SJCRH30 (cell line): ENCODE measurements around the gene NPAS2. TPM values are rescaled to one million over a fixed set of nuclear protein-coding genes. Genes with fewer than 3 reads are reported as not detected.

ENCODE experiments used
- DNase-seq, 2 experiments: peaks; one replicate each; pipeline ENCODE4 v3.0.0-alpha.2; 2015 to 2020
- H3K27ac ChIP-seq: fragments of 250-450 bp; sonication (Bioruptor Pico); 2 replicates; pipeline ENCODE4 v1.5.1; 2020; ENCODE audit warnings: mild to moderate bottlenecking, moderate library complexity
- H3K27me3 ChIP-seq: fragments of 250-450 bp; sonication (Bioruptor Pico); 2 replicates; pipeline ENCODE4 v1.5.1; 2020; ENCODE audit warnings: mild to moderate bottlenecking, moderate library complexity
- H3K36me3 ChIP-seq: fragments of 250-450 bp; sonication (Bioruptor Pico); 2 replicates; pipeline ENCODE4 v1.5.1; 2020; ENCODE audit warnings: mild to moderate bottlenecking, moderate library complexity
- H3K4me1 ChIP-seq: fragments of 250-450 bp; sonication (Bioruptor Pico); 2 replicates; pipeline ENCODE4 v1.5.1; 2020; ENCODE audit warnings: mild to moderate bottlenecking, moderate library complexity
- H3K4me3 ChIP-seq: fragments of 250-450 bp; sonication (Bioruptor Pico); 2 replicates; pipeline ENCODE4 v1.5.1; 2020; ENCODE audit warnings: mild to moderate bottlenecking, moderate library complexity
- H3K9me3 ChIP-seq: fragments of 250-450 bp; sonication (Bioruptor Pico); replicated peaks from 2 replicates; pipeline ENCODE4 v1.5.1; 2020; ENCODE audit warnings: mild to moderate bottlenecking, moderate library complexity
- total RNA-seq: library from RNA; depleted of rRNA; stranded (reverse); fragments of >200 nt; shearing (Covaris generic); gene quantifications from 2 replicates; pipeline ENCODE4 v1.2.3, GENCODE V29; 2014

The NPAS2 gene
- total RNA-seq, 1 experiment from 2014 or later = 0.02 TPM

DNA sequence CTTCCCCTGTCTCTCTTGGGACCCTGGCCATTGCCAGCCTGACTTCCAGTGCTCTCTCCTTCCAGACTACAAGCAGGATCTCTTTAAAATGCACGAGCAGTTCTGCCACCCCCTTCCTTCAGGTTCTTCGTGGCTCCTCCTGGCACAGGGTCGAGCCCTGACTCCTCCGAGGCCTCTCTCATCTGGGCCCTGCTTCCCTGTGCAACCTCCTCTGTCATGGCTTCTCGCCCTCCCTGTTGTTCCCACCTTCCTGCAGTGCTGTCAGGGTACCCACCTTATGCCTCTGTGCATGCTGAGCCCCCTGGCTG is 125.4 kb downstream of the NPAS2 start:
- no peak overlapping the region for H3K27ac ChIP-seq
- H3K4me3 ChIP-seq = no peak overlapping the region
- H3K9me3 ChIP-seq = no peaks in the 10 kb centered on the region
- no peak for DNase-seq
- no peaks in the 10 kb centered on the region for H3K36me3 ChIP-seq
- no peaks in the 10 kb centered on the region; the same call in 1 of the 2 replicates for H3K4me1 ChIP-seq
- H3K27me3 ChIP-seq = peaks cover 7% of the 10 kb centered on the region

DNA sequence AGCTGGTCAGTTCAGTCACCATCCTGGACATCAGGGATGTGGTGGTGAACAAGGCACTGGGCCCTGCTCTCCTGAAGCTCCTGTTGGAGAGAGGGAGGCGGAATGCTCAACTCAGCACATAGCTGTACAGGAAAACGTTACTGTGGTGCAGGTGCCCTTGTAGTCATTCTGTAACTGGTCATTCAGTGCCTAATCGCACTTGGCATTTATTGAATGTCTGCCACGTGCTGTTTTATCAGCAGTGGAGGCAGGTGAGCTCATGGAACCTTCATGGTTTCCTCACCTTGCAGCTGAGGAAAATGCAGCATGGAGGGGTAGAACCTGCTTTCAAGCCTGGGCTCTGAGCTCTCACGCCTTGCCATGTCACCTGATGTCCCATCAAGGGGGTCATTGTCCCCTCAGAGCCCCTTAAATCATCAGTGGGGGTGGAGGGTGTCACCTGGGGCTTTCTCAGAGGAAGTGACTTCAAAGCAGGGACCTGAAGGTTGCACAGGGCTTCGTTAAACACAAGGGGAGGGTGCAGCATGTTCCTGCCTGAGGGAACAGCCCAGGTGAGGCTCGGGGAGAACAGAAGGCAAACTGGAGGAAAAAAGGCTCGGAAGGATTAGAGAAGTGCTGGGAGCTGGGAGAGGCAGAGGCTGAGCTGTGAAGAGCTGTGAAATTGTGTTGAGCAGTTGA is 126.1 kb downstream of the NPAS2 start:
- no peak for DNase-seq
- Histone ChIP-seq H3K9me3 (no peaks in the 10 kb centered on the region), H3K27ac (no peak overlapping the region), H3K4me1 (no peaks in the 10 kb centered on the region; the same call in 1 of the 2 replicates), H3K36me3 (no peaks in the 10 kb centered on the region), H3K4me3 (no peak overlapping the region), H3K27me3 (peaks cover 7% of the 10 kb centered on the region)

DNA sequence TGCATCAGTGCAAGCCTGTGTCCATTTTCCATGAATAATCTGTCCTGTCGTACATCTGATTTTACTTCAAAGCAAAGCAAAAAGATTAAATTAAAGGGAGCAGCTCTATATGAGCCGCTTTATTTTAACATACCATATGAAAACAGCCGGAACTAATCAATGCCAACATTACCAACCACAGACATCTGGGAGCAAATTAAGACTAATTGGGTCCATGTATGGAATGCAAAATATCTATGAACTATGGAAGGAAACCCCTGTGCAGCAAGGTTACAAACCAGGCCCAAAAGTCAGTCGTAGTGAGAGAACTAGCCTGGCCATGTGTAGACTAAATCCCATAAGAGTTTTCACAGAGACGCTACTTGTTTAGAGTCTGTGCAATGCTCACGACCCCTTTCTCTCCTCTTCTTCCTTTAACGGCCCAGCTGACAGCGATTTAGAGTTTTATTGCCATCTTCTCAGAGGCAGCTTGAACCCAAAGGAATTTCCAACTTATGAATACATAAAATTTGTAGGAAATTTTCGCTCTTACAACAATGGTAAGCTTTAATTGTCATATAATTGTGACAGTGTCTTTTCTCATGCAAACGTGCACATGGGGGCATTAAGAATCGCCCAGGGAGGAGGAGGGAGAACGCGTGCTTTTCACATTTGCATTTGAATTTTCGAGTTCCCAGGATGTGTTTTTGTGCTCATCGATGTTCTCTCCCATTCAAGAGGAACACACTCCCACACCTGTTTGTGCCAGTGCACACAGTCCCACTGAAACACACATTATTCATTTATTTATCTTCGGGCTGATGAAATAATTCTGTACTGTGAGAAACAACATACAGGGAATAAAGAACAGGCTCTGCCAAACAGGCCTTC is 129.2 kb downstream of the NPAS2 start:
- H3K27me3 ChIP-seq = peaks cover 7% of the 10 kb centered on the region
- no peak for DNase-seq
- no peaks in the 10 kb centered on the region; the same call in 1 of the 2 replicates for H3K4me1 ChIP-seq
- H3K27ac ChIP-seq = no peak overlapping the region
- no peaks in the 10 kb centered on the region for H3K9me3 ChIP-seq
- no peak overlapping the region for H3K4me3 ChIP-seq
- no peaks in the 10 kb centered on the region for H3K36me3 ChIP-seq

DNA sequence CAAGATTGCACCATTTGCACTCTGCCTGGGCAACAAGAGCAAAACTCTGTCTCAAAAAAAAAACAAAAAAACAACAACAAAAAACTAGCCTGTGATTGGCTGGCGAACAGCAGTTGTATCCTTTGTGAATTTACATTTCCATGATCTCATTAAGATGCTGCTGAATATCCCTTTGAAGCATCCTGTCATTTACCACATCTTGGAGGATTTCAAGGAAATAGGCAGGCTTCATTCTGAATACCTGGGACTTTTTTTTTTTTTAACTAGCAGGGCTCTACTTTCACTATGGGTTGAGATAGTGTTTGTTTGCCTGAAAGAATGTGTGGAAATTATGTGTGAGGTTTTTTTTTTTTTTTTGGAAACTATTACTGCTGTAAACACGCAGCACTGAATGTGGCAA is 132.6 kb downstream of the NPAS2 start:
- no peak for DNase-seq
- H3K27ac ChIP-seq = no peak overlapping the region
- H3K4me3 ChIP-seq = no peak overlapping the region
- H3K4me1 ChIP-seq = no peaks in the 10 kb centered on the region; the same call in 1 of the 2 replicates
- peaks cover 7% of the 10 kb centered on the region for H3K27me3 ChIP-seq
- H3K9me3 ChIP-seq = no peaks in the 10 kb centered on the region
- no peaks in the 10 kb centered on the region for H3K36me3 ChIP-seq

DNA sequence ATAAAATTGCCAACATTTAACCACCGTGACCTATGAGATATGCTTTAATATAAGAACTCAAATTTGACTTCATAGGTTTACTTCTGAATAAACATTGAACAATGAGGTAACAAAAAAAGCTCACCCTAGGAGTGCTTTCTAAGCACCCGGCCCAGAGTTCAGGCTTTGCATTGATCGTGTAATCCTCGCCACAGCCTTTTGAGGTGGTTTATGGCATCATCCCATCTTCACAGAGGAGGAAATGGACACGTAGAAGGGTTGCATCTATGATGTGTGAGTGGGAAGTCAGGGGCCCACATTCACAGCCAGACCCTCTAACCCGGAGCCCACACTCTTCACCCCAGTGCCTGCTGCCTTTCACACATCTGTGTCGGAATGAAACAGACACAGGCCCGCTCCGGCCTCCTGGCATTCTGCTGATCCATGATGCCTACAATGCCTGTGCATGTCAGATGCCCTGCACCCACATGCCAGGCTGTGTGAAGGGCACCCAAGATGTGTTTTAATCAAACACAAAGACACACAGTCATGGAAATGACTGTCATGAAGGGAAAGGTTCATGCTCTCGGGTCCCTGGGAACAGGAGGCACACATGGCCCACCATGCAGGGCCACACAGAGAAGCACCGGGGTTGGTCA is 133.6 kb downstream of the NPAS2 start:
- Histone ChIP-seq H3K4me1 (no peaks in the 10 kb centered on the region; the same call in 1 of the 2 replicates), H3K9me3 (no peaks in the 10 kb centered on the region), H3K27me3 (peaks cover 7% of the 10 kb centered on the region), H3K4me3 (no peak overlapping the region), H3K27ac (no peak overlapping the region), H3K36me3 (no peaks in the 10 kb centered on the region)
- DNase-seq = no peak

DNA sequence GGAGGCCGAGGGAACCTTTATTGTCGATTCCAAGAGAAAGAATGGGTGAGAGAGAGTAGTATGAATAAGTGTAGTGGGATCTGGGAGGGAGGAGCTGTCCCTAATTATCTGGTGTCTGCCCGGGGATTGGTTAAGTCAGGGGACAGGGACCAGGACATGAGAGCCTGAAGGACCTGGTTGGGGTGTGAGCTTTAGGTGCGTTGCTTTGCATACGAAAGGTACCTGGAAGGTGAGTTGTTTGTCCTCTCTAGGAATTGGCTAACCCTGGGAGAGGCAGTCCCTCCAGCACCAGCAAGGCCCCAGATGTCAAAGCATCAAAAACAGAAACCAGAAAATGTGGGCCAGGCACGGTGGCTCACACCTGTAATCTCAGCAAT is 134.1 kb downstream of the NPAS2 start:
- Histone ChIP-seq H3K9me3 (no peaks in the 10 kb centered on the region), H3K27me3 (peaks cover 2% of the 10 kb centered on the region), H3K4me3 (no peak overlapping the region), H3K4me1 (no peaks in the 10 kb centered on the region; the same call in 1 of the 2 replicates), H3K36me3 (no peaks in the 10 kb centered on the region), H3K27ac (no peak overlapping the region)
- DNase-seq = no peak

DNA sequence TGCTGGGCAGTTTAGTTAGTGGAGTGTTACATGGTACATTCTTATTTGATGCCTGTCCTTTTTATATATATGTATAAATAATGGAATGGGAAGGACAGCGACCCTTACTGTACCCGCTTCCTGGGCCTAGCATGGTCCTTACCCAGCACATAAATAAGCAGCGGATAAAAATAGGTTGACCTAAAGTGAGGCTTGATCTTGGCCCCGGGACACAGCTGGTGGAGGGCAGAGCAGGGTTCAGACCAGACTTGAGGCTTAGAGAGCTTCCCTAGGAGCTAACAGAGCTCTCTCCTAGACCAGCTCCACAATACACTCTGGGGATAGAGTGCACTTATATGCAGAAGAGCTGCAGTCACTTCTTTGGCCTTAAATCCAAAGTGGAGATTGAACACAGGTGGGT is 135.3 kb downstream of the NPAS2 start:
- H3K27me3 ChIP-seq = no peaks in the 10 kb centered on the region
- H3K4me3 ChIP-seq = no peak overlapping the region
- no peaks in the 10 kb centered on the region for H3K4me1 ChIP-seq
- H3K27ac ChIP-seq = no peak overlapping the region
- DNase-seq = no peak
- H3K9me3 ChIP-seq = no peaks in the 10 kb centered on the region
- no peaks in the 10 kb centered on the region for H3K36me3 ChIP-seq

DNA sequence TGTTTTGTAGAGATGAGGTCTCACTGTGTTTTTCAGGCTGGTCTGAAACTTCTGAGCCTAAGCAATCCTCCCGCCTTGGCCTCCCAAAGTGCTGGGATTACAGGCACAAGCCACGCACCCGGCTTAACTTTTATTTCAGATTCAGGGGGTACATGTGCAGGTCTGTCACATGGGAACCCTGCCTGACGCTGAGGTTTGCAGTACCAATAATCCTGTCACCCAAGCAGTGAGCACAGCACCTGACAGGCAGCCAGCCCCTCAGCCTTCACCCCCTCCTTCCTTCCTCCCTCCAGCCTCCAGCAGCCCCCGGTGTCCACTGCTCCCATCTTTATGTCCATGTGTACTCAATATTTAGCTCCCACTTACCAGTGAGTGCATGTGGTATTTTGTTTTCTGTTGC is 136.1 kb downstream of the NPAS2 start:
- Histone ChIP-seq H3K4me3 (no peak overlapping the region), H3K27me3 (no peaks in the 10 kb centered on the region), H3K36me3 (no peaks in the 10 kb centered on the region), H3K4me1 (no peaks in the 10 kb centered on the region), H3K9me3 (no peaks in the 10 kb centered on the region), H3K27ac (no peak overlapping the region)
- no peak for DNase-seq

DNA sequence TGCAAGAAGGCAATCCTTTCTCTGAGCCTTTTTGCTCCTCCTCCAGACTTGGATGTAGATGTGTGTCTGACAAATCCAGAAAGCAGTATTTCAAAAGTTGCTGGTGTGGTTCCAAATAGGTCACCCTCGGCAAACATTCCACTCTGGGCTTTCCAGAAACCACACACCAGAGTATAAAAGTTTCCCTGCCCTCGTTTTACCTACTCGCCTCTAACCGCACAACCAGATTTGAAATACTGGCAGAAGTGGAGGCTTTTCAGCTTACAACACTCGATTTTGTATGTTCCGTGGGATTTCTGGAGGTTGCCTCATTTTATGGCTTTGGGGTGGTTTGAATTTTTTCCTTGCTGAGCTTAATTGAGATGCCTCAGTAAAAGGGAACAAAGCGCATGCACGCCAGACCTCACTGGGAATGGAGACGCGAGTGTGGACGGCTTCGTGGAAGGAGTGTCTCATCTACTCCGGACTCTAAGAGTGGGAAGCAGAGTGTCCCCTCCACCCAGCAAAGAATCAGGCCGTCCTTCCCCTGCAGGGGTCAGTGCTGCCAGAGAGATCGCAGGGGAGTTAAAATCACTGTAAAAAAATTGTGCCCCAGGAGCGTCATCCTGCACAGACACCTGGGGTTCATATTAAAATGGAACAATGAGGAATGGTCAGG is 138.2 kb downstream of the NPAS2 start:
- H3K27me3 ChIP-seq = no peaks in the 10 kb centered on the region
- H3K36me3 ChIP-seq = no peaks in the 10 kb centered on the region
- no peak overlapping the region for H3K4me3 ChIP-seq
- H3K4me1 ChIP-seq = no peaks in the 10 kb centered on the region
- no peak overlapping the region for H3K27ac ChIP-seq
- no peak for DNase-seq
- no peaks in the 10 kb centered on the region for H3K9me3 ChIP-seq

DNA sequence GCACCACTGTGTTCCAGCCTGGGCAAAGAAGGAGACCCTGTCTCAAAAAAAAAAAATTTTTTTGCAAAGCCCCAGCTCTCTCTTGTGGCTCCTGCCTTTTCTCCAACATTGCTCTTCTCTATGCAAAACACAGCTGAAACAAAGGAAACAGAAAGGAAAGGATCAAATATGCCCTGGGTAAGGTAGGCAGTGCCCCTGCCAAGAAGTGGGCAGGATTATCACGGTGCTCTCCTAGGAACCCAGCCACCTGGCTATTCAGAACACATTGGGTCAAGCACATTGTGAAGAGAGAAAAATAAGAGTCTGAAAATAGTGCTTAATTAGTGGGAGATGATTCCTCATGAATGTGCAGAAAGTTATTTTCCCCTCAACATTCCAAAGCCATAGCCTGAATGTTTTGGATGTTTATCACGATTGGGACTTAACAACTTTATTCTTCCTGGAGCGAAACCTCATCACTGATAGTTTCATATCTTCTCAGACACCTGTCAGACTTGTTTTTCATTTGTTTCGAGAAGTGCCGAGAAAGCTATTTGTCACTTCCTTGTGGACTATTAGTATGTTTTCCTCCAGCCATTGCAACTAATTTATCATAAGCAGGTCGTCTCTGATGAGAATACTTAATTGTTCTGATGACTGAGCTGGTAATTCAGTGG is 139.4 kb downstream of the NPAS2 start:
- H3K9me3 ChIP-seq = no peaks in the 10 kb centered on the region
- no peaks in the 10 kb centered on the region for H3K36me3 ChIP-seq
- no peak overlapping the region for H3K4me3 ChIP-seq
- H3K4me1 ChIP-seq = no peaks in the 10 kb centered on the region
- H3K27ac ChIP-seq = no peak overlapping the region
- H3K27me3 ChIP-seq = no peaks in the 10 kb centered on the region
- no peak for DNase-seq

DNA sequence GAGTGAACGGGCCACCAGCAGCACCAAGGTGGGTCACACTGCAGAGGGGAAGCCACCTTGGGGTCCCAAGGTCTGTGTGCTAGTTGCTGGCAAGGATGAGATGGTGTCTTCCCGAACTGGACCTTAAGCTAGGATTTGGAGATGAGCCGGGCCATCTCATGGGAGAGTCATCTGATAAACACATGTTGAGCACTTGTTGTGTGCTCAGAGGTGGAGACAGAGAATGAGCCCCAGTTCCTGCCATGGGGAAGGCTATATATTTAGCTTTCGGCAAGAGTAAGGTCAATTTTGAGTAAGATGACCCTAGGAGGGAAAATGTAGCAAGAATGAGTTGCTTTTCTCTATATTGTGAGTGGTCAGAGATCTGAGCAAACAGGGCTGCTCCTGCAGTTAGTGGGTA is 140.7 kb downstream of the NPAS2 start:
- H3K27me3 ChIP-seq = no peaks in the 10 kb centered on the region
- H3K27ac ChIP-seq = no peak overlapping the region
- DNase-seq = no peak
- no peak overlapping the region for H3K4me3 ChIP-seq
- no peaks in the 10 kb centered on the region for H3K36me3 ChIP-seq
- no peaks in the 10 kb centered on the region for H3K4me1 ChIP-seq
- no peaks in the 10 kb centered on the region for H3K9me3 ChIP-seq

DNA sequence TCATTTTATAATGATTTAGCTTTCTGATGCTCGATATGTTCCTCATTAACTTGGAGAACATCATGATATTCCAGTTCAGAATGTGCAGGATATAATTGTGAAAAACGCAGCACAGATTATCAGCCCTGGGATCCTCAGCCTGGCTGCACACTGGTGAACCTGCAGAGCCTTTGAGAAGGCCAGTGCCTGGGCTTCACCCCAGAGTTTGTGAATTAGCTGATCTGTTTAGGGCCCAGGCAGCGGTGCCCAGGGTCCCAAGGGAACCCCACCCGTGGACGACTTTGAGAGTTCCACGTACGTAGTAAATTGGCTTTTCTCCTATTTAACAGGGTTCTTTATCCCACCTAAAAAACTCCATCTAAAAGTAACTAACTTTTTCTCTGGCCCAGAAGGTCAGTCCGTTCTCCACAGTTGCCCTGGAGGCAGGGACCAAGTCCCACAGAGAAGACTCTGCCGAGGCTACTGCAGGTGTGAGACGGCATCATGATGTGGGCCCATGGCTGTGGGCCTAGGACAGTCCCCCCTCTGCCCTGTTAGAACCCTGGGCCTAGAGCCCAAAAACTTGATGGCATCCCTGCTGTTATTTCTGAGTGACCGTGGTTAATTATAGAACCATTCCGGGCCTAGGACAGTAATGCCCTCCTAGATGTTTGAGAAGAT is 142.6 kb downstream of the NPAS2 start:
- DNase-seq = no peak
- no peaks in the 10 kb centered on the region for H3K4me1 ChIP-seq
- H3K27ac ChIP-seq = no peak overlapping the region
- no peak overlapping the region for H3K4me3 ChIP-seq
- no peaks in the 10 kb centered on the region for H3K9me3 ChIP-seq
- H3K36me3 ChIP-seq = no peaks in the 10 kb centered on the region
- H3K27me3 ChIP-seq = no peaks in the 10 kb centered on the region

DNA sequence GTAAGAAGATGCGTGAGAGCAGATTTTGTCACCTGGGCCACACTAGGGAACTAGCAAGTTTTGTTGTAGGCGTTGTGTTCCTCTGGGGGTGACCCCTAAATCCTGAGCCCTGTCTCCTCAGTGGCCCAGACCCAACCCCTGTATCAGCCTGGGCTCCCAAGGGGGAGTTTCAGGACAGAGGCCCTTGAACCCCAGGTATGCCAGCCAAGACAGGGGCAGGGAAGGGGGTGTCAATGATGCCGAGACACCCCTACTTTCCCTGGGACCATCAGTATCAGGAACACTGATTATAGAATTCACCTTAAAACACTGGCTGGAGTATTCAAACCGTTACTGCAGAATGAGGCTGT is 143.1 kb downstream of the NPAS2 start:
- H3K27ac ChIP-seq = no peak overlapping the region
- H3K9me3 ChIP-seq = no peaks in the 10 kb centered on the region
- H3K4me3 ChIP-seq = no peak overlapping the region
- H3K27me3 ChIP-seq = no peaks in the 10 kb centered on the region
- no peak for DNase-seq
- no peaks in the 10 kb centered on the region for H3K36me3 ChIP-seq
- no peaks in the 10 kb centered on the region for H3K4me1 ChIP-seq

DNA sequence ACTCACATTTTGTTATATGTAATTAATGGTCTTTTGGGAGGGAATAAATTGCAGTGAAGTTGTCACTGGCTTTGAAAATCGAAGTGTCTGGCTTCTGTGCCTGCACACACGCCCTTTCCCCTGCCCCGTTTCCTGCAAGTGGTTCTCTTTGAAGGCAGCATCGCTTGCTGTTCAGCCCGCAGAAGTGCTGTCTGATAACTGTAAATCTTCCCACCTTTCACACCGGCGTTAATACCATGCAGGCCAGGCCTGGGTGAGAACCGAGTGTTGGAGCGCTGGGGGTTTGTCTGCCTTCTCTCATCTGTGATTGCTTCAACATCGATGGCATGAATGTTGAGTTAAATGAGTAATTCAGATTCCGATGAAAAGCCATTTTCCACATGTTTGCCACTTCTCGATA is 144.3 kb downstream of the NPAS2 start:
- H3K4me1 ChIP-seq = no peaks in the 10 kb centered on the region
- H3K4me3 ChIP-seq = no peak overlapping the region
- DNase-seq = no peak
- no peak overlapping the region for H3K27ac ChIP-seq
- H3K27me3 ChIP-seq = no peaks in the 10 kb centered on the region
- H3K36me3 ChIP-seq = no peaks in the 10 kb centered on the region
- H3K9me3 ChIP-seq = no peaks in the 10 kb centered on the region
